Measurements from ENCODE around the gene BTBD18.

- TF ChIP-seq CTCF (IDR thresholded peaks at IDR 0.05) (no peak), ZFX (IDR thresholded peaks at IDR 0.05; ENCODE audit: borderline replicate concordance) (no peak)
Measured at GRCh38 chr11:57704932-57705331, 46.7 kb downstream of the BTBD18 start.

All from 22Rv1 (cell line).